ENCODE results near the gene SLC12A4. TPM values are rescaled to one million over a fixed set of nuclear protein-coding genes. Genes with fewer than 3 reads are reported as not detected.

SLC12A4 gene
- total and polyA plus RNA-seq, 2 of the 13 experiments (the other 11 are each of a cell fraction or from before 2014, with no cell fraction given): 65.1 to 84.3 TPM

GRCh38 chr16:67942510-67943255, 25.8 kb downstream of the SLC12A4 start (continued):
- no peak for TF ChIP-seq ZHX2 (IDR thresholded peaks at IDR 0.05; ENCODE audit: low read depth)
- TF ChIP-seq ZHX2 (CRISPR knock-in tag; IDR thresholded peaks at IDR 0.05; ENCODE audit: borderline replicate concordance): no peak; the same call in 1 of the 2 replicates
- TF ChIP-seq USF2 (IDR thresholded peaks at IDR 0.05; ENCODE audit: low read depth, low read length): no peak
- no peak for TF ChIP-seq USF2 (CRISPR knock-in tag; IDR thresholded peaks at IDR 0.05; ENCODE audit: borderline replicate concordance)
- 0 out of 2 replicates have a peak, but pooled peaks have one; percentile 12 for TF ChIP-seq HMG20B (CRISPR knock-in tag; conservative IDR thresholded peaks at IDR 0.05)
- TF ChIP-seq ZNF3 (CRISPR knock-in tag; IDR thresholded peaks at IDR 0.05): no peak
- TF ChIP-seq ZNF788 (CRISPR knock-in tag; IDR thresholded peaks at IDR 0.05; ENCODE audit: borderline replicate concordance): no peak
- no peak; the same call in 1 of the 2 replicates for TF ChIP-seq AHDC1 (CRISPR knock-in tag; IDR thresholded peaks at IDR 0.05; ENCODE audit: borderline replicate concordance)
- no peak for TF ChIP-seq HNF4G (IDR thresholded peaks at IDR 0.05; ENCODE audit: borderline replicate concordance, low read depth, low read length)
- TF ChIP-seq HNF4G (CRISPR knock-in tag; IDR thresholded peaks at IDR 0.05; ENCODE audit: borderline replicate concordance, low read depth): no peak
- no peak for TF ChIP-seq TRIM22 (IDR thresholded peaks at IDR 0.05)
